Stimulated activated CD4-positive, alpha-beta T cell treated with anti-CD3 and anti-CD28 coated beads, Interleukin-15, amount 100 ng/mL, for 24 hours (primary cell): ENCODE results near the gene KIF1A.

Experiments
- DNase-seq: peaks from one replicate; pipeline ENCODE4 v3.0.0-alpha.2; 2020

Gene KIF1A

GRCh38 chr2:240762971-240763370, 57.0 kb downstream of the KIF1A start:
- DNase-seq = no peak

DNA sequence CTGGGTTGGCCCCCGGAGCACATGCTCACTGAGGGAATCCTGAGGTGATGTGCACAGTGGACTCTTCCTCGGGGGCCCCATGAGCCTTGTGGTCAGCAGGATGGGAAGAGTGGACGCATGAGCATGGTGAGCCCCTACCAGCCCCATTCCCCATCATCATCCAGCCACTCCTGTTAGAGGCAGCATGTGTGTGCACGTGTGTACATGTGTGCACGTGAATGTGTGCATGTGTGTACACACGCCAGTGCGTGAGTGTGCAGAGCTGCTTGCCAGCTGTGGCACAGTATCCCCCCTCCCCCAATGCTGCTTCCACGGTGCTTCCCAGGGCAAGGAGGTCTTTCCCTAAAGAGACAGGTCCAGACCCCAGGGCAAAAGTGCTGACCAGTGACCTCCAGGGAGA, 57.8 kb downstream of the KIF1A start:
- DNase-seq = no peak

DNA sequence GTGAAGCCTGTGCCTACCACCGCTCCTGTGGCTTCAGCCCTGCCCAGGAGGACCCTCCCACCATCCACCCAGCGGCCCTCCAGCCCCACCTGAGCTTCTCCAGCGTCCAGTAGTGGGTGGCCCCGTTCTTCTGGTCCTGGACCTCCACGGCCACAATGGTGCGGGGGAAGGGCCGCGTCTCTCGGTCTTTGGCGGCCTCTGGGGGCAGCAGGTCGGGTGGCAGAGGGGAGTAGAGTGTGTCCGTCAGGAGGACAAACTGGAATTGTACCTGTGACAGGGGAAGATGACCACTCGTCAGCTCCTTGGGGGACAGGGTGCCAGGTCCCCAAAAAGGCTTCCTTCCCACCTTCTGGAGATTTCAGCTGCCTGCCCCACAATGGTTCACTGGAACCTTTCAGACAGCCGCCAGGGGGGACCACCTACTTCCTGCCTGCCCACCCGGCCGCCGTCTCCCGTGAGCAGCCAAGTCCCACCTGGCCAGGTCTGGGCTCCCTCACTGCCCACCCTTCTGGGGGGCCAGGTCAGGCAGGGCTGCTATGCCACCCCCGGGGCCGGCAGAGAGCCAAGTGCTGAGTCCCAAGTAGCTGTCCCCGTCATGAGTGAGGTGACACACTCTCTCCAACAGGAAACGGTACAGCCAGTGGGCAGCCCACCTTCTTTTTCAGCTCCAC, 59.3 kb downstream of the KIF1A start:
- DNase-seq = no peak

DNA sequence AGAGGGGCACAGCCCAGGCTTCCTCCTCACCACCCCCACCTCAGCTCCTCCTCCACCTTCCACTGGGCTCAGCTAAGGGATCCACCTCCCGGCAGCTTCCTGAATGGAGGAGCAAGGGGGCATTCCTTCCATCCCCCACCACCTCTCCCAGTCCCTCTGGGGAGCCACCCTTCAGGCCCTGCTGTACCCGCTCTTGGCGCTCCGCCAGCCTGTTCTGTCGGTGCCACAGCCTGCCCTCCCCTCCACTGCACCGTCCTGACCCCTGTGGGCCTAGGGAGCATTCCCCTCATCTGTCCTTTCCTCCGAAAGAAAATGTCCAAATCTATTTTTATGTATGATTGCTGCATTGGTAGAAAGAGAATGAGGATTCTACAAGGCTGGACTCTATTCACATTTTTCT, 59.9 kb downstream of the KIF1A start:
- DNase-seq = no peak

GRCh38 chr2:240759459-240759858, 60.6 kb downstream of the KIF1A start:
- DNase-seq = peak; percentile 25

- DNase-seq = no peak
Observed at GRCh38 chr2:240757086-240757614, 62.9 kb downstream of the KIF1A start.

- no peak for DNase-seq
Observed at GRCh38 chr2:240752209-240752608, 67.8 kb downstream of the KIF1A start.

DNA sequence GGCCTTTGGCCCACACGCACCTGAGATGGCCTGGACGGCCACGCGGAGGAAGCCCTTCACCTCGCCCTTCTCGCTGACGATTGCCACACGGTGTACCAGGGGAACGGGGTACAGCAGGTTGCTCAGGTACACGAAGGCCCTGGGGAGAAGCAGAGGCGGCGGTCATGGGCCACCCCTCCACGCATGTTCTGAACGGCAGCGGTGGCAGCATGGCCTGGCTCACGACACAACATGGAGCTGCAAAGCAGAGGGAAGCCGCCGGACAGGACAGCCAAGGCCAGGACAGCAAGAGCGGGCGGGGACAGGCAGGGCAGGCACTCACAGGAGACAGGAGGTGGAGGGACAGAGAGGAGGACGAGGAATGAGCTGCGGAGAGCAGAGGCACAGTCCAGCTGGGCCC, 69.6 kb downstream of the KIF1A start:
- no peak for DNase-seq

DNA sequence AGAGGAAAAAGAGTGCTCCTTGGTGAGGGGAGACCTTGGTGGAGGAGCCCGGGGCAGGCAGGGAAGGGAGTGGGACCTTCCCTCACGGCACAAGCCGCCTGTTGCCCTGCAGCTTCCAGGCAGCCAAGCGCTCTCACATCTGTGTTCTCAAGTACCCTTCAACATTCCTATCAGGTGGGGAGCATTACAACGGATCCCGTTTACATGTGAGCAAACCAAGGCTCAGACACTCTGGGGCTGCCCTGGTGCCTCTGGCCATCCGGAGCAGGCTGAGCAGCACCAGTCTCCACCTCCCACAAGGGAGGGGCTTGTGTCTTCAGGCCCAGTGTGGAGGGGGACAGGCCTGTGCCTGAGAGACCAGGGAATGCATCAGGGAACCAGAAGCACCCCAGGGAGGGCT, 70.5 kb downstream of the KIF1A start:
- DNase-seq = no peak

- no peak for DNase-seq
Observed at GRCh38 chr2:240747256-240747655, 72.8 kb downstream of the KIF1A start.

DNA sequence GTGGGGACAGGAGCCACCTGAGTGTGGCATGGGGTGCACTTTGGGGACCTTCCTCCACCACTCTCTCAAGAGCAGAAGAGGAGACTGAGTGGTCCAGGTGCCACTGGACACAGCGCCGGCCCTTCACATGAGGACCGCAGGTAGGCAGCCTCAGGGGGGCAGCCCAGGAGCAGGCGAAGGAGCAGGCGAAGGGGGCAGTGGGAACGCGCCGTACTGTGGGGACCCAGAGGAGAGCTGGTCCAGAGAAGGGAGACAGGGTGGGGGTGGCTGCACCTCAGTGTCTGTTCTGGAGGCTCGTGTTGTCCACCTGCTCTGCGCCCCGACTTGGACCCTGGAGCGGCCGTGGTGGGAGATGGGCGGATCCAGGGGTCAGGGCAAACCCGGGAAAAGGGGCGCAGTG, 73.3 kb downstream of the KIF1A start:
- DNase-seq = no peak

- DNase-seq = no peak
Observed at GRCh38 chr2:240745962-240746361, 74.1 kb downstream of the KIF1A start.

DNA sequence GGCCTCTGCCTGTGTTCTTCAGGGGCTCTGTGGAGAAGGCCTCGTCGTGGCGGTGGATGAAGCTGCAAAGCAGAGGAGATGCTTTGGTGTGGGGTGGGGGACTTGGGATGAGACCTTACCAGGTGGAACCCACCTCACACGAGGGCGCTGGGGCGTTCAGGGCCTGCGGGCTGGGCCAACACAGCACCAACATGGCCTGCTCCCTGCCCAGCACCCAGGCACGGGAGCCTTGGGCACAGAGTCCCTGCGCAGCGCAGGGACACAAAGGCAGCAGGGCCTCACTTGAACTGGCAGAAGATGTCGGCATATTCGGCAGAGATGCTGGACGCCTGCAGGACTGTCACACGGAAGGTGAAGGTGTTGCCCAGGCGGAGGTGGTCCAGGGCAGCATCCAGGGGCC, 74.6 kb downstream of the KIF1A start:
- DNase-seq = no peak

GRCh38 chr2:240742602-240743095, 77.4 kb downstream of the KIF1A start:
- DNase-seq = no peak

- DNase-seq = no peak
Observed at GRCh38 chr2:240741091-240741490, 78.9 kb downstream of the KIF1A start.

GRCh38 chr2:240739797-240740196, 80.2 kb downstream of the KIF1A start:
- DNase-seq = peak; percentile 39

GRCh38 chr2:240737958-240738357, 82.1 kb downstream of the KIF1A start:
- no peak for DNase-seq

GRCh38 chr2:240737512-240737911, 82.5 kb downstream of the KIF1A start:
- DNase-seq = no peak

GRCh38 chr2:240736281-240737250, 83.5 kb downstream of the KIF1A start:
- DNase-seq = no peak

DNA sequence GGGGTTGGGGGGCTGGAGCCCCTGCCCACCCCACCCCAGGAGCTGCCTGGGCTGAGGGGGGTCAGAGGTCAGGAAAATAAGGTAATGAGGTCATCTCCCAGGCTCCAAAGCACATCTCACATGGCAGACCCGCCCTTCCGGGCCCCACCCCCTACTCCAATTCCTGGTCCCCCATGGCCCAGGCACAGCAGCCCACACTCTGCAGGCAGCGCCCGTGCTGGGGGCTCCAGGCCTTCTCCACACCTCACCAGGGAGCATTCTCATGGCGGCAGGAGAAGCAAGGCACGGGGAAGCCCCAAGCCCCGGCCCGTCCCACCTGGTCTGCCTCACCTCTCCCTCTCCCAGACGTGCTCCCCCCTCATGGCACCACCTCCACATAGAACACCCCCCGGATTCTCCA, 84.5 kb downstream of the KIF1A start:
- no peak for DNase-seq

DNA sequence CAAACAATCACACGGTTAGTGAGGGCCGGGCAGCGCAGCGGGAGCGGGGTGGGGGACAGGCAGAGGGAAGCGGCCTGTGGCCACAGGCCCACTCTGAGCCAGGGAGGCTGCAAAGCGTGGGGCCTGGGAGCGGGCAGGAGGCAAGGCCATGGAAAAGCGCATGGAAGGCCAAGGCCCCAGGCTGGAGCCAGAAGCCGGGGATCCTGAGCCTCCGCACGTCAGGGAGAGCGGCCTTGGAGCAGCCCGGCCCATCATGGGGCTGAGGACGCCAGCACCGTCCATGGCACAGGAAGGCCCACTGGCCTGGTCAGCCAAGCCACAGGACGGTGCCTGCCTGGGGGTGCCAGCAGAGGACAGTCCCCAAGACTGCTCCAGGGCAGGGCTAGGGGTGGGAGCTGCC, 85.3 kb downstream of the KIF1A start:
- DNase-seq = no peak

- DNase-seq = peak; percentile 29
Observed at GRCh38 chr2:240733803-240734495, 86.1 kb downstream of the KIF1A start.
